Endometrium (tissue), 2 donors: ENCODE results near the gene YIPF1.
"Not testable (repeated sequence)": the region's sequence is repeated elsewhere in the genome, so short reads cannot be mapped to it uniquely, and the experiment has no call there.

Source experiments
- FAIRE-seq: peaks from 2 replicates; lab custom pipeline; 2012; peaks lifted over from hg19 to GRCh38; lab: Jason Lieb, UNC
- donor health status: control.
- donor health status: control.

The YIPF1 gene

DNA sequence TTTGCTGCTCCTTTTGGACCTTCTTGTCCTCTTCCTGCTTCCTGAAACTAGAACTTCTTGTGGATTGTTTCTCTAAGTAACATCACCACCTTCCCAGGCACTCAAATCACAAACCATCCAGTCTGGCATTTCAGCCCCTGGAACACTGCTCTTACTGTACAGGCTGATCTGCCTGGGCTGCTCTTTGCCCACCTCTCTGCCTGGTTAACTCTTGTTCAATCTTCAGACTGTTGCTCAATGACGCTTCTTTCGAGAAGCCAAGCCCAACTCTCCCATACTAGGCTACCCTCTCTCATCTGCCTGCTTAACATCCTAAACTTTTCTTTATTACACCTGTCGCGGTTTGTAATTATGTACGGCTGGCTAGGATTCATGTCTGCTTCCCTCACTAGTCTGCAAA, 5.0 kb upstream of the YIPF1 start:
- no peak for FAIRE-seq

DNA sequence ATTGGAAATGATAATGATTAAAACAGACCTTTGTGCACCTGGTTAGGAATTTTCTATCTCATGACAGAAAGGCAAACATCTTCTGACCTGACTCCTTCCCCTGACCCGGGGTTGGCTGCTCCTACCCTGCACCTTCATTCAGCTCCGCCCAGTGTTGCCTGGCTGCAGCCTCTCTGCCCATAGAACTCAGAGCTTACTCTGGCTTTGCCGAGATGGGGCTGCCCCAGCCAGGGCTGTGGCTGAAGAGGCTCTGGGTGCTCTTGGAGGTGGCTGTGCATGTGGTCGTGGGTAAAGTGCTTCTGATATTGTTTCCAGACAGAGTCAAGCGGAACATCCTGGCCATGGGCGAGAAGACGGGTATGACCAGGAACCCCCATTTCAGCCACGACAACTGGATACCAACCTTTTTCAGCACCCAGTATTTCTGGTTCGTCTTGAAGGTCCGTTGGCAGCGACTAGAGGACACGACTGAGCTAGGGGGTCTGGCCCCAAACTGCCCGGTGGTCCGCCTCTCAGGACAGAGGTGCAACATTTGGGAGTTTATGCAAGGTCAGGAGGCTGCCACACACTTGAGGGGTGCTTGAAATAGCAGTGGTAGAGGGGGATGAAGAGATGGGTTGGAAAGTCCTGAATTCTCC, 4.5 kb upstream of the YIPF1 start, which contains the start of gene DIO1:
Gene DIO1 (plus strand): TSS at position 189 of the 638 bp plus-strand sequence. CDS start 24 bp downstream, at position 213.
- no peak for FAIRE-seq

DNA sequence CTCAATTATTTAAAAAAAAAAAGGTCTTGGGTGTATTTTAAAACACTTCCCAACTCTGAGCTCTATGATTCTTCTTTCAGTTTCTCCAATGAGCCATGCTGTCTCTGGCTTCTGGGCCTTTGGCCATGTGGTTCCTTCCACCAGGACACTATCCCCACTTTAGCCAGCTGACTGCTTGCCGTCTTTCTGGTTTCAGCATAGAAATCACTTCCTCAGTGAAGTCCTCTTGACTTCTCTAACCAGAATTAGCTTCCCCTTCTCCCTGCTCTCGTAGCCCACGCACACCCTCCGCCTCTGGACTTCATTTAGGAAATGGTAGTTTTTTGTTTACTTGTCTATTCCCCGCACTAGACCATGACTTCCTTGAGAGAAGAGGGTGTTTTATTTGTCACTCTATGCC, 3.3 kb upstream of the YIPF1 start:
- no peak for FAIRE-seq

DNA sequence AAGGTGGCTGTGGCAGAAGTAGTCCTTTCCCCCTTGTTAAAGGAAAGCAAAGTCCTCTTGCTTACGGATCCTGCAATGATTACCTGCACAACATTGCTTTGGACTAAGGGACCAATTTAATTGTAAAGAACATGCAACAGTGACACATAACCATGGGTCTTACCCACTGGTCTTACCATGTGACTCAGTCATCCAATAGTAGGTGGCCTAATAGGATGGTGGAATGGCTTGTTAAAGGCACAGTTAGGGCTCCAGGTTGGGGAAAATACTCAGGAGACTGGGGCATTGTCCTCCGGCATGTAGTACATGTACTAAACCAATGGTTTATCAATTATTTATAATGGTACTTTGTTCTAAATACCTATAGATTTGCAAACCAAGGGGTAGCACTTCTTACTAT, 2.1 kb upstream of the YIPF1 start:
- no peak for FAIRE-seq

DNA sequence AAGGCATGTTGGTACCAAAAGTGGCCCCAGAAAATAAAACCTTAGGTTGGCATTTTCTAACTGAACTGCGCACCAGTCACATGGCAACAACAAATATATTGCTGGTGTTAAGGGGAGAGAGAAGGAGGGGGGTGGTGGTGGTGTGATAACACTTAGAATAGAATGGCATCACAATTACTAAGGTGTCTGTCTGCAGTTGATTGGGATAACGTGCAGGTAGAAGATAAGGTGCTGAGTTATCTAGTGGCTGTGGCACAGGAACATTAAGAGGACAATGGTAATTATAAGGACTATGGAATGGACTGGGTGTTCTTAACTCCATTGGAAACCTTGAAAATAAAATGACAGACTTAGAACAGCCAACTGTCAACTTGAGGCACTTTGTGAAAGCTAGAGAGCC, 1.4 kb upstream of the YIPF1 start:
- FAIRE-seq, result no peak

DNA sequence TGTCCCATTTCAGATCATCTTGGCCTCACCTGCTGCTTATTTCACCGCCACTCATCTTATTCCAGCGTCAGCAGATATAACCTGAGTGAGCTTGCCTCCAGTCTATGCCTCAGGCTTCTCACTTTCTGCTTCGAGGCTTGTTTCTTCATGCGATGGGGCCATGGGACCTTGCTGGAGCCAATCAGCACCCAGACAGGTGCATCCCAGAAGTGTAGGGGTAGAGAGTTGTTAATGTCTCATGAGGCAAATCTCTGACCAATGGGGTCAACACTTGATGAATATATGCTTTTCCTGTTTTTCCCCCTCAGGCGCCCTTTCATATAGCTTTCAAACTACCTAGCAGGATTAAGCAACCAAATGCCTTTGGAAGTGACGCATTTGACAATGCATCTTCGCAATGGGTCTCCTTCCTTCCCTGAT, 935 bp upstream of the YIPF1 start:
- no peak for FAIRE-seq

DNA sequence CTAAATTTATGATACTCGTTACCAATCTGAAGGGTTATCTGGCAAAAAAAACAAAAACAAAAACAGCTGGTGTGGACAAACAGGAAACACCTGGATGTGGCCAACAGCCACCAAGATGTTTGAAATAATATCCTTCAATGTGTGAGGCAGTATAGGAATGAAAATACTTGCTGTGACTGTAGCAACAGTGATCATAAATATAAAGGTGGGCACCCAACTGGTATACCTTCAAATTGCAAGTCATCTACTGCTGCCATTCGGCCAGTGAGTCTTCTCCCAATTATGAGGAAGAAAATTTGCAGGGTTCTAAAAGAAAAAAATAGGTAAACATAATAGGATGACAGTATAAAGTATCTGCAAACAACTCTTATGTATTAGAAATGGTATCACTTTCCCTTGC, 916 bp downstream of the YIPF1 start:
- FAIRE-seq, result no peak

DNA sequence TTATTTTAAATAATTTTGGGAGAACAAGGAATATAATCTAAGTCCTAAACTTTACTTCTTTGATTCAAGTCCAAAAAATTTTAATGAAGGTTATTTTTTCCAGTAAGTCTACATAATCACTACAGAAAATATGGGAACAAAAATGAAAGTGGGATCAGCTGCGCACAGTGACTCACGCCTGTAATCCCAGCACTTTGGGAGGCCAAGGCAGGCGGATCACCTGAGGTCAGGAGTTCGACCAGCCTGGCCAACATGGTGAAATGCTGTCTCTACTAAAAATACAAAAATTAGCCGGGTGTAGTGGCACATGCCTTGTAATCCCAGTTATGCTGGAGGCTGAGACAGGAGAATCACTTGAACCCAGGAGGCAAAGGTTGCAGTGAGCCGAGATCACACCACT, 6.0 kb downstream of the YIPF1 start:
- FAIRE-seq, result not testable (repeated sequence)

DNA sequence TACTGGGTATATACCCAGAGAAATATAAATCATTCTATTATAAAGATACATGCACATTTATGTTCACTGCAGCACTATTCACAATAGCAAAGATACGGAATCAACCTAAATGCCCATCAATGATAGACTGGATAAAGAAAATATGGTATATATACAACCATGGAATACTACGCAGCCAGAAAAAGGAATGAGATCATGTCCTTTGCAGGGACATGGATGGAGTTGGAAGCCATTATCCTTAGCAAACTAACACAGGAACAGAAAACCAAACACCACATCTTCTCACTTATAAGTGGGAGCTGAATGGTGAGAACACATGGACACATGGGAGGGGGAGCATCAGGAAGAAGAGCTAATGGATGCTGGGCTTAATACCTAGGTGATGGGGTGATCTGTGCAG, 7.7 kb downstream of the YIPF1 start:
- FAIRE-seq, result not testable (repeated sequence)

DNA sequence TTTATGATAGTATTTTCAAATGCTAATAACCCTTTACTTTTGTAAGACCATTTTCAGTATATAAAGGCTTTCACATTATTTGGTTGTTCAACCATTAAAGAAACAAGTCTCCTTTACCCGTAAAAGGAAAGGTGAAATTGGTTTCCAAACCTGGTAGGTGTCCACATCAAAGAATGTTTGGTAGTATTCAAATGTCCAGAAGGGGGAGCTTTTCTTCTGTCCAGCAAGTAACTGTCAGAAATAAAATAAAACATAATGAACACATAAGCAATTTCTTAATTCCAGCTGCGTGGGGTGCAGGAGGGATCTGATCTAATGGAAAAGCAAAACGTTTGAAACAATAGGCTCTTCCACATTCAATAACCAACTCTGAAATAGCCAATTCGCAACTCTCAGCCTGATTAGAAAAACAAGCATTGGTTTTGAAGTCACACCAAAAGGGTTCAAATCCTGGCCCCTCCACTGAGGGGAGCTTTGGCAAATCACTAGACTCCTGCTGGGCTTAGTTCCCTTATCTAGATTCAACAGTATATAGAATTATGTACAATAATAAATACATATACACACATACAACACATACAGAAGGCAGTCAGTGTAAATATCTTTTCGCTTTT, 11.0 kb downstream of the YIPF1 start:
- peak; percentile 59 for FAIRE-seq

DNA sequence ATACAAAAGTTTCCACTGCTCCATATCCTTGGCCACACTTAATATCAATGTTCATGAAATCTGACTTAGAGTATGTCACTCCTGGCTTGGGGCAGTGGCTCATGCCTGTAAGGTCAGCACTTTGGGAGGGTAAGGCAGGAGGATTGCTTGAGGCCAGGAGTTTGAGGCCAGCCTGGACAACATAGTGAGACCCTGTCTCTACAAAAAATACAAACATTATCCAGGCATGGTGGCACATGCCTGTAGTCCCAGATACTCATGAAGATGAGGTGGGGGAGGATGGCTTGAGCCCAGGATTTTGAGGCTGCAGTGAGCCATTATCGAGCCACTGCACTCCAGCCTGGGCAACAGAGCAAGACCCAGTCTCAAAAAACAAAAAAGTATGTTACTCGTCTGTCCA, 14.4 kb downstream of the YIPF1 start:
- not testable (repeated sequence) for FAIRE-seq

DNA sequence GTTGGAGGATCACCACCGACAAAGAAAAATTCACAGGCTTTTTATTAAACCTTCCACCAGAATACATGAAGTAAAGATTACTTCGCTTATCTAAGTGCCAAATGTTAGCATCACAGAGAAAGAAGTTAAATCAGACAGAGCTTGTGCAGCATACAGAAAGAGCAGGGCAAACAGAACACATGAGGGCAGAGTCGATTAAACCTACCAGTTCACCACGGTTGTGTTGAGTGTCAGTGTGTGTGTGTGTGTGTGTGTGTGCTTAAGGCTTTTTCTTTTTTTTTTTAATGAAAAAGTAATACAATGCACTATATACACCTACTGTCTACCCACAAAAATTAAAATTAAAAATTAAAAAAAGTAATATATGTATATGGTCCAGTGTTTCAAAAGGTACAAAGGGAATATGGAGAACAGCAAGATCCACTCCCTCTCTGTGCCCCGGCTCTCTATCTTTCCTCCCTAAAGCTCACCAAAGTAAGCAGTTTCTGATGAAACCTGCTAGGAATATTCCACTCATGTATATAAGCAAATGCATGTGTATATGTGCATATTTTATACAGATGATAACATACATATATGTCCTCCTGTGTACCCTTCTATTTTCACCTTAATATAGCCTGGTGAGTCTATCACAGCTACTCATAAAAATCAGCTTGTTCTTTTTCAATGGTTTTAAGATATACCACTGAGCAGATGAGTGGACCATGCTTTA, 17.7 kb downstream of the YIPF1 start:
- FAIRE-seq, result no peak

DNA sequence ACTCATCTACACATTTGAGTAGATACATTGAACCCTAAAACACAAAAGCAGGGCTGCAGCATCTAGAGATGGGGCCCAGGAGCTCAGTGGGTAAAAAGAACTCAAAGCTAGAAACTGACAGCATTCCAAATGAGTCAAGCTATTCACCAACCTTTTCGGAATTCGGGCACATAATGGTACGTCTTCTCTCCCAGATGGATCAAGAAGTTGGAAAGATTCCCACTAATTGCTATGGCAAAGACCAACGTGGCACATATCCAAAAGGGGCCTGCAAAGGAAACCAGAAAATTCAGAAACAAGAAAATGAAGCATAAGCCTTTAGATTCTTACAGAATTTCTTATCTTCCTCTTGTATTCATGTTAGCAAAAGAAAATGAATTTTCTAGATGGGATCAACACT, 18.4 kb downstream of the YIPF1 start:
- no peak for FAIRE-seq

DNA sequence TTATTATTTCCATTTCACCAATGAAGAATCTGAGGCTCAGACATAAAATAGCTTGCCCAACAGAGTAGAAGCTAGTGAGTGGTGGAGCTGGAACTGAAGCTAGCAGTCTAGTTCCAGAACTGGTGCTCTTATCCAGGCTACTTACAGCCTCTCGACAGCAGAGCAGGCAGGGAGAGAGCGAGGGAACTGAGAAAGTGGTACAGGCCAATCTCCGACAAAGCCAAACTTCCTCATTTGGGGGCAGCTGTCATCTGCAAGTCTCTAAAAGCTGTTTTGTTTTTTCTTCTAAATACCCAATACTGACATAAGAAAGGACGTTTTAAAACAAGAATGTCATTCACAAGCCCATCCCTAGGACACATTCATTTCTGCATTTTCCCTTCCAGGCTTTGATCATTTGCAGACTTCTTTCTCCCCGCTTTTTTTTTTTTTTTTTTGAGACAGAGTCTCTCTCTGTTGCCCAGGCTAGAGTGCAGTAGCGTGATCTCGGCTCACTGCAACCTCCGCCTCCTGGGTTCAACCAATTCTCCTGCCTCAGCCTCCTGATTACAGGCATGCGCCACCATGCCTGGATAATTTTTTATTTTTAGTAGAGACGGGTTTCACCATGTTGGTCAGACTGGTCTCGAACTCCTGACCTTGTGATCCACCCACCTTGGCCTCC, 20.0 kb downstream of the YIPF1 start:
- no peak for FAIRE-seq

DNA sequence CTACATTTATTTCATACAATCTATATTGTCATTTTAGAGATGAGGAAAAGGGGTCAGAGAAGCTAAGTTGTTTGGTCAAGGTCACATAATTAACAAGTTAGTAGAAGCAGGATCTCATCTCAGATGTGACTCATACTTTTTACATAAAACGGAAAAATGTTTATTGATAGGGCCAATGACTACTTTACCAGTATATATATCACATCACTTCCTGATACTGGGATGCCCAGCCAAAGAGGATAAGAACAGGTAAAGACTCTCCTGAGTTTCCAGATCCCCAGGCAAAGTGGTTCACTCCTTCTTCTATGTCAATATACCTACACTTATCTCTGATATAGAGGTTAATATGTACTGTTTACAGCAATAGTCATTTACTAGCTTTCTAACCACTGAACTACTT, 21.0 kb downstream of the YIPF1 start:
- FAIRE-seq, result no peak

DNA sequence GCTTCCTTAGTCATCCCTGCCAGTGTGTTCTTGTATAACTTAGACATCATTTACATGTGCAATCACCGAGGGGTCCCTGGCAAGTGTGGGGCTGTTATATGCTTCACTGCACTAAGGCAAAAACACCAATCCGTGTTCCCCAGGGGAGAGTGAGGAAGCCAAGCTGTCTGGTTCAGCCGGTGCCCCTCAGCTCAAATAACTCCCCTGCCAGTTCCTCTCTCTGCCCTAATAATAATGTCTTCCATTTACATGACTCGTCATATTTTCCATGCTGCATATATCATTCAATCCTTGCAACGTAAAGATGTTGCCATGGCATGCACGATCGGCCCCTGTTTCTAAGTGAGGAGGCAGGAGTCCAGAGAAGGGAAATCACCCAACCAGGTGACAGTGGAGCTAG, 27.1 kb downstream of the YIPF1 start:
- FAIRE-seq, result no peak

DNA sequence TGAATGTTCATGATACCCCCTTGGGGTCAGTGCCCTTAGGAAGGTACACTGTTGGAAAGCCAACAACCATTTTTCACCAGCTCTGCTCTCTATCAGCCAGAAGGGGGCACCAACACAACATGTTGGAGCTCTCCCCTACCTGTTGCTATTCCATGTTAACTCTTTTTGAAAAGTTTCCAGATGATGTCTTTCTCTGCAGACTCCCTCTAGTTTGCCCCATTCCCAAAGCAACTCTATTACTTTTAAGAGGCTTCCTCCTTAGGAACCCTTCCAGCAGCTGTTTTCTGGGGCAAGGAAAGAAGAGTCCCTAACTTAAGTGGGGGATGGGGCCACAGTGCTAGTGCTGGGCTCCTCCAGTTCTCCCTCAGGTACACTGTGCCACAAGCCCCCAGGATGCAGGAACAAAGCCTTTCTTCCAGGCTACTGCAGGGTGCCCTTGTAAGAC, 28.6 kb downstream of the YIPF1 start:
- FAIRE-seq, result no peak

DNA sequence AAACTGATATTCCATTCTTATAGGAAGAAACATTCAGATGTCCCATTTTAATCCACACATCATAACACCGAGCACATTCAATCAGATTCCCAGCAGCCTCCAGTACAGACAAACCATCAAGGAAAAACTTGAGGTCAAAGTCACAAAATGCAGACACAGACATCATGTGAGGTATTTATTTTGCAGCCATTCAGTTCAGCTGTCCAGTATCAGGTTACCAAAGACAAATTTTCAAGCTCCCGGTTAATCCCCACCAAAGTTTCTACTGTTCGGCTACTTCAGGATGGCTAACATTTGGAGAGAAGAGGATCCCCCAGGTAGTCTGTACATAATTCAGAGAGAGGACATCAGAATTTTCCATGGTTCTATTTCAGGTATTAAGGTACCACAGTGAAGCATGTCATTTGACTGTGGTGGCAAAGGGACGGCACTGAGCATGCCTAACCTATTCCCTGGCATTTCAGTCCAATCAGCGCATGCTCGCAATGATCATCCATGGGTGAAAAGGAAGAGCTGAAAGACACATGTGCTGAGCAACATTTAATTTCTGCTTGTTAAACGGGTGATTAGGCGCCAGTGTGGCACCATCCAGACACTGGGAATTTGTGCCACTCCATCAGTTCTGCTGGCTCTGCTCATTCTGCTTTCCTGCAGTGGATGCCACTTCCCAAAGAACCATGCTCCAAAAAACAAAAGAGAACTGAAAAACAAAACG, 37.9 kb downstream of the YIPF1 start:
- no peak for FAIRE-seq

DNA sequence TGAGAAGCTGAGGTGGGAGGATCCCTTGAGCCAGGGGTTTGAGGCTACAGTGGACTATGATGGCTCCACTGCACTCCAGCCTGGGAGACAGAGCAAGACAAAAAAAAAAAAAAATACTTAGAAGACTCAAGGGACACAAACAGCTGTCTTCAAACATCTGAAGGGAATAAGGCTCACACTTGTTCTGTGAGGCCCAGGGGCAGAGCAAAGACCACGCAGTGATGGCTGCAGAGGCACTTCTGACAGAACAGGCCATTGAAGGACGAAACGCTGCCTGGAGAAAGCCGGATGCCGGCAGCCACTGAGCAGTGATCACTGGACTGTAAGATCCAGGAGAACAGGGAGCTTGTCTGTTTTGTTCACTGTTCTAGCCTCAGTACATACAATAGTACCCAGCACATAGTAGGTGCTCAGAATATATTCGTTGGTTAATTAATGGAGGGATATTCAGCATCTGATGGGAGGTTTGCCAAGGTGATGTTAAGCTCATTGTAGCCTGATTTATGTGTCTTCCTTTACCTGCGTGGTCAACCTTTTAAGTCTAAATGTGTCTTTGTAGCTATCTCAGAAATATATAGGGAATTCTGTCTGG, 39.4 kb downstream of the YIPF1 start:
- FAIRE-seq, result no peak

DNA sequence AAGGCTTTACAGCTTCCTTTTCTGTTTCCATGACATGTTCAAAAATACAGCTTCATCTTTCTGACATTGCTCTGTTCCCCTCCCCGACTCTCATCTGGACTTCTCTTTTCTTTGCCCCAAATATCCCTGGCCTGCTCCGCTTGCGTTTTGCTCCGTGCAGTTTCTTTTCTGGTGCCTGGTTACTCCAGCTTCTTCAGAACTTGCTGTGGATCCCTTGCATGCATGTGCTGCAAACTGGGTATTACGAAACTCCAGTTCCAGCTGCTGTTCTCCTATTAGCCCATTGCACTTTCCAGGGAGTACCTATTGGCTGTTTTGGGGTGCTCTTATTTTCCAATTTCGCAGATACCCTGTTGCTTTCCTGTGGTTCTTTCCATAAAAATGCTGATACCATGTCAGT, 41.6 kb downstream of the YIPF1 start:
- FAIRE-seq, result no peak

DNA sequence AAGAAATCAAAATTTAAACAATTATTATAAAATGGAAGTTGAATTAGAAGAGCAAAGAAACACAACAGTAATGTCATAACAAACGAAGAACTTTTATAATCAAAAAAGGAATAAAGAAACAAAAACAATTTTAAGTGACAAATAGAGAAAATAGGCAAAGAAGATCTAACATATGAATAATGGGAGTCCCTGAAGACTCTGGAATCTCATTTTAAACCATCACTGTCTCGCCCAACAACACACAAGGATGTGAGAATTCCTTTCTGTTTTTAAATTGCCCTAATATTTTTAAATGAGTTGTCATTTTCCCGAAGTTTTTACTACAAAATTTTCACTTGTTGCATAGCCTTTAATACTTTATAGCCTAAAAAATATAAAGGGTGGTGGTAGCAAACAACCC, 47.2 kb downstream of the YIPF1 start:
- FAIRE-seq, result no peak

DNA sequence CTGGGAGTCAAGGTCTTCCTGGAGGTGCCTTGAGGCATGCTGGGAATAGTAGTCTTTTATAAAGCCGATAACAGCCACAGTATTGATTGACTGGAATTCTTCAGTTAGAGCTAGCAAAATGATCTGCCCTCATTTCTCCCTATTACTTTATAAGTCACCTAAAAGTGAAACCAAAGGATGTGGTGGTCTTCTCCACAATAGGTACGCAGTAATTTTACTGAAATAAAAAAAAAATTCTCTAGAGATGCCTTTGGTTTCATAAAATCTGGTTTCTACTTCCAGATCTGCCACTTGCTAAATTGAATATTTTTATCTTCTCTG, 51.0 kb downstream of the YIPF1 start:
- FAIRE-seq, result no peak
